HG03354 (cell line): Measurements from ENCODE around the gene CARS2.
A peak's percentile ranks its signal among the peaks of the same experiment; 100 is the strongest.

Source experiments
- ATAC-seq: cut with Tn5 transposase; IDR thresholded peaks from one replicate; pipeline ENCODE4 v1.9.1; 2021; ENCODE audit warnings: mild to moderate bottlenecking; ENCODE audit not compliant: unreplicated experiment, poor library complexity, severe bottlenecking

CARS2 gene

DNA sequence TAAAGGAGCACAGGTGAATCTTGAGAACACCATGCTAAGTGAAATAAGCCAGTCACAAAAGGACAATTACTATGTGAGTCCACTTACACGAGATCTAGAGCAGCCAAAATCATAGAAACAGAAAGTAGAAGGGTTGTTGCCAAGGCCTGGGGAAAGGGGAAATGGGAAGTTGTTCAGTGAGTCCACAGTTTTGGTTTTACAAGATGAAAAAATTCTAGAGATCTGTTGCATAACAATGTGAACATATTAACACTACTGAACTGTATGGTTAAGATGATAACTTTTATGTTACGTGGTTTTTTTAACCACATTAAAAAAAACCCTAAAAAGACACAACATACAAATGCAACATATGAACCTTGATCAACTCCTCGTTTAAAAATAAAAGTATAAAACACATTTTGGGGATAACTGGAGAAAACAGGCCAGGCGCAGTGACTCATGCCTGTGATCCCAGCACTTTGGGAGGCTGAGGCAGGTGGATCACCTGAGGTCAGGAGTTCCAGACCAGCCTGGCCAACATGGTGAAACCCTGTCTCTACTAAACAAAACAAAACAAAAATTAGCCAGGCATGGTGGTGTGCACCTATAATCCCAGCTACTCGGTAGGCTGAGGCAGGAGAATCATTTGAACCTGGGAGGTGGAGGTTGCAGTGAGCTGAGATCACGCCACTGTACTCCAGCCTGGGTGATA lies 47.6 kb downstream of the CARS2 start:
- ATAC-seq, result peak; percentile 87

DNA sequence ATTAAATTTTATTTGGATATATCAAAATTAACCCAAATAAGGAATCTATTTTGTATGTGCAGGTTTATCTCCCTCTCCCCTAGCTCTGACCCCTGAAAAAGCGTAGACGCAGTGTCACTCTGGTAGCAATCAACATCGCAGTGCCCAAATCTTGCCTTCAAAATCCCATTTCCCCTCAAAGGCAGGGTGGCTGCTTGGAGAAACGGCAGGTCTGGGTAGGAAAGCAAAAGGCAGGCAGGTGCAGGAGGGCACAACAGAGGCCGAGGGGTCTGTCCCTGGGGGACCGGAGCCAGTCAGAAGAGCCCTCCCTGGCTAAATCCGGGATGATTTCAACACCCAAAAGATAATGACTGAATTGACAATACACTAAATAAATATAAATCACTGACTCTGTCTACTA lies 48.7 kb downstream of the CARS2 start:
- no peak for ATAC-seq

DNA sequence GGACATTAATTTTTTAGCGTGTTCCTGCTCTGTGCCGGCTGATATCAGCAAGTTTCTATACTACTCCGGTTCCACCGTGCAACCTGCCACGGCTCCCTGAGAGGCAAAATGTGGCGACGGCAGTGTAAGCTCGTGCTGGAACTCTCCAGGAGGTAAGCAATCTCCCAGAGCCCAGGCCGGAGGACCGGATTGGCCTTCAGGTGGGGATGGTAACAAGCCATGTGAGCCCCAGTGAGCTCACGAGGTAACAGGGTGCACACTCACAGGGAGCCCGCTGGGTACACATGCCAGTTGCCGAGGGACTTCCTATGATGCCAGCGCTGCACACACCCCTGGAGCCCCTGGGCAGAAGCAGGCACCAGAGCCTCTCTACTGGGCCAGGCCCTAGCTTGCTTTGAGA lies 52.1 kb downstream of the CARS2 start:
- ATAC-seq, result no peak

DNA sequence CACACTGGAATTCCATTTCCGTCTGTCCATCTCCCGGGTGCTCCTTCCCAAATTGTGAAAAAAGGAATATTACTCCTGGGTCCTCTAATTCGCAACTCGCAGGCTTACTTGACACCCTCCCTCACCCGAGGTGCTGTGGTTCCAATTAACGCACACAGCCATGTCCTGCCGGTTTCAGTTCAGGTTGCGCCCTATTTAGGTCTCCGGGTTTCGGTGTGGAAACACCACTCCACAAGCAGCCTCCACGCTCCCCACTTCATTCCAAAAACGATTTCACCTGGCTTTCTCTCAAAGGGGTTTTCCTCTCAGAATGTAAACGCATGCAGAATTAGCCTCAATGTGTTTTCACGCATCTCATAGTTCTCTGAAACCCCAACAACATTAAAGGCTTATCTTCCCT lies 52.6 kb downstream of the CARS2 start:
- ATAC-seq, result no peak

DNA sequence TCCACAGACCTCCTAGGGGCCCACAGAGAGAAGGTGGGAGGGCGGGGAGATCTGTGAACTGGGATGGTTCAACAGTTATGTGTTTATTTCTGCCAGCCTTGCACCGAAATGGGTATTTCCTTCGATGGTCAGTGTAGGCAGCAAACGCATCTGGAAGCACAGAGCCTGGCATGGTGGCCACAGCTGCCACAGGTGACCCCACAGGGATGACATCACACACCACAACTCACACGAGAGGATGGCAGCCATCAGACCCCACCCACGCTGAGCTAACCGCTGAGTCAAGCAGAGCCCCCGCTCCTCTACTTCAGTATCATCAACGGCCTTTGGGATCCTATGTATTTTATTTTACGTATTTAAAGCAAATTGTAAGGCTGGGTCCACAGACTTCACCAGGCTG lies 53.2 kb downstream of the CARS2 start:
- no peak for ATAC-seq

DNA sequence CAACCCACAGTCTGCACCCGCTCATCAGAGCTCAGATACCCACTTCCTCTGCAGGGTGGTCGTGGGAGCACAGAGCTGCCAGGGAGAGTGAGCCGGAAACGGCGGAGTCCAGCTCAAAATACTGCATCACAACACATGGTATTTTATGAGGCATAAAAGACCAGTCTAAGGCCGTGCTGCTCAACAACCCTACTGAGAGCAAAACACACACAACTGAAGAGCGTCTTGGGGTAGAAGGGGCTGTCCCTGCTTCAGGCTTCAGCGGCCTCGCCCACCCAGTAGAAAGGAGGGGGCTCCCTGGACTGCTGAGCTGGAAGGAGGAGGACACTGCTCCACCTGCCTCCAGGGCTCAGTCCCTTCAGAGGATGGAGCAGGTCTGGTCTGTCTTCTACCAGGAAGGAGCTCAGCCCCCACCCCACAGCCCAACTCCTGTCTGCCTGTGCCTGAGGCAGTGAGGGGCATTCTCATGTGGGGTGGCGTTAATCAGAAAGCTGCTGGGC lies 53.6 kb downstream of the CARS2 start:
- no peak for ATAC-seq

DNA sequence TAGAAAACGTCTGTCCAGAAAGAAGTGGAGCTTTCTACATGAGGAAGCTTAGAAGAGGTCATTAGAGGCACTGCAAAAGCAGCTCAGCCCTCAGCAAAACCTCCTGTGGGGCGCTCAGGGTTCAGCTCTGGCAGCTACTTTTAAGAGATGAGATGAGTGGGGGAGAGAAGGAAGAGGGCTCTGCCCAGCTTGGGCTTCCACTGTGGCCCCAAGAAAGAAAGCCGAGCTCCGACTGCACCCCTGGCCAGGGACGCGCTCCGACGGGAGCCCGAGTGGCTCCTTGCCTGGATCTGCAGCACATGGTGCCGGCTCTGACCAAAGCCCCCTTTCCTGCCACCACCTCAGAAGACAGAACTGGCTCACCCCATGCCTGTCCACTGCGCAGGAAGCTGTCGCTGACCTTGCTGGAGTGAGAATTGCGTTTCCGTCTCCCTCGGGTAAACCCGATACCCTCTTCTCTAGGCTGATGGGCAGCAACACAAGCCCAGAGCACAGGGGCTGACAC lies 54.1 kb downstream of the CARS2 start:
- no peak for ATAC-seq

DNA sequence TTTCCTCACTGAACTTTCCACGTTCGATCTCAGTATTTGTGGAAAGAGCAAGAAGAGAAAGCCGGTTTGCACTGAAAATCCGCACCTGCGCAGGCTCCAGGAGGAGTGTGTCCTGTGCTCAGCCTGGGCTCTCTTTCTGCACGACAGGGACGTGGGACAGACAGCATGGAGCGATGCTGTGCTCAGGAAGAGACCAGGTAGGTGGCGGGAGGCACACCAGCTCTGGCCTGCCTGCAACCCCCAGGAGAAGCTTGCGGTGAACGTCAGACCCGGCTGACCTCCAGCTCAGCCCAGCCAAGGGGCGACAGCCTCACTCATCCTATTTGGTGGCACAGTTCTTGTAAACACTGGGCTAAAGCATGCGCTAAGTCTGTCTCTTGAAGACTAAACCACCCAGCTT lies 54.6 kb downstream of the CARS2 start:
- ATAC-seq, result no peak

DNA sequence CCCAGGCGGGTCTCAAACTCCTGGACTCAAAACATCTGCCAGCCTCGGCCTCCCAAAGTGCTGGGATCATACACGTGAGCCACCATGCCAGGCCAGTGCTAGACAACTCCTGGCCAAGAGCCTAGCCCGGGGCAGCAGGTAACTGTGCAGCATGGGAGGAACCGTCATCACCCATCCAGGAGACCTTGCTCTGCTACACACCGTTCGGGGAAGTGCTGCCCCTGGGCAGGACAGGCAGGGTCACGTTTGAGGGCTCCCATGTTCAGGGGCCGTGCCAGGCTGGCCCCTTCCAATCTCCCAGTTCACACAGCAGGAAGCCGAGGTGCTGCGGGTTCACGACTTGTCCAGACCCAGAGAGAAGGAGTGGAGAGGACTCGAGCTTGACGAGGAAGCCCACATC lies 55.5 kb downstream of the CARS2 start:
- no peak for ATAC-seq

DNA sequence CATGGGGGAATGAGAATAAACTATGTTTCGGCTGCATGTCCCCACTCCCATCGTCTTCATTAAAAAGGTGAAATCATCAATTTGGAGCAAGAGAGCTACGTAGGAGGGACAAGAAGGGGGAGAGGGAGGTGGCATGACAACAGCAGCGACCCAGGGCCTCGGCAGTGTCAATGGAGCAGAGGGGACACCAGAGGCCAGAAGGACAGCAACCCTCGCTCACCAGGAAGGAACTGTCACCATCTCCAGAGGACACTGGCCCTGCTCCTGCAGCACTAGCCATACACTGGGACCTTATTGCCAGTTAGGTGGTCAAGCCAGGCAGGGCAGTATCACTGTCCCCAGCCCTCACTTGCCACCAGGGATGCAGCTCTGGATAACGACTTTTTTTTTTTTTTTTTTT lies 56.4 kb downstream of the CARS2 start:
- ATAC-seq, result no peak

DNA sequence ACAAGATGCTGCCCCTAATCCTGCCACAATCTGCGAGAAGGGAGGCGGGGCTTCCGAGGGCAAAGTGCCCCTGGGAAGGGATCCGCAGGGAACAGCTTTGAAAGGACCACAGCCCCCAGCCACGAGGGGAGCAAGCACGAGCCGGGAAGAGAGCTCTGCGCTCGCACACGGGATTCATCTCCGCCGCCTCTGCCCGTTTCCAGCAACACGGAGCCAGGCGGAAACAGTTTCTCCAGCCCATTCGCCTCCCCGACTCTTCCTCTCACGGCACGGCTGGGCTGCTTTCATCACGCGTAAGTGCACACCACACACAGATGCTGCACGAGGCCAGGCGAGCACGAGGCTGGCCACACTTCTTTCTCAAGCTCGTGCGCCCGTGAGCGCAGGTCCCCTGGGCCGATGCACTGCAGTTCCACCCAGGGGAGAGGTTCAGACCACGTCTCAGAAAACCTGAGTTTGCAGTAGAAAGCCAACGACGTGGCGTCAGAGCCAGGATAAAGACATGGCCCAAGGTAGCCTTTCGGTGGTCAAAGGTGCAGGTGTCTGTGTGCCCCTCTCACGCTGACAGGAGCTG lies 57.0 kb downstream of the CARS2 start:
- no peak for ATAC-seq

DNA sequence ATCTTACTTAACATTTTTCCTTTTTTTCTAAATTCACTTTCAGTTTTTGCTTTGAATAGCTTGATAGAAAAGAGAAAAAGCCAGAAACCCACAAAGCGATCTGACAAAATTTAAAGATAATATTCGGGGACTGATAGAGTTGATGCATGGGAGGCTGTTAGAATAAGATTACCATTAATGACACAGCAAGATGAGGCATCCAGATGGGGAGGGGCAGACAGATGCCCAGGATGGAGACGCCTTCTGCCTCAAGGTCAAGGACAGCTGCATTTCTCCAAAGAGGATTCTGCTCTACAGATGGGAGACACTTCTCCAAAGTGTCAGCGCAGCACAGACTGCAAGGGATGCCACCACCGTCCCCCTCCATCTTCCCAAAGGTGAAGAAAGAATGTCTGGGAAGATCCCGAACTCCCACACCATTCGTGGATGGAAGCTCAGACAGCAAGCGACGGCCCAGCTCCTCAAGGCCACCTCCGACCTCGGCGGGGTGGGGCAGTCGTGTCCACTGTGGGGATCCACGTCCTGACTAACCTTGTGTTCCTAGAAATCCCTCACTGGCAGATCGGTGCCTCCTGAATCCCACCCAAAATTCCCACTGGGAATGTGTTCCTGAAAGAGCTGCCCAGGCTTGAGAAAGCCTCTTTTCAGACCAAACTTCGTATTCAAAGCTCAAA lies 57.6 kb downstream of the CARS2 start:
- no peak for ATAC-seq

DNA sequence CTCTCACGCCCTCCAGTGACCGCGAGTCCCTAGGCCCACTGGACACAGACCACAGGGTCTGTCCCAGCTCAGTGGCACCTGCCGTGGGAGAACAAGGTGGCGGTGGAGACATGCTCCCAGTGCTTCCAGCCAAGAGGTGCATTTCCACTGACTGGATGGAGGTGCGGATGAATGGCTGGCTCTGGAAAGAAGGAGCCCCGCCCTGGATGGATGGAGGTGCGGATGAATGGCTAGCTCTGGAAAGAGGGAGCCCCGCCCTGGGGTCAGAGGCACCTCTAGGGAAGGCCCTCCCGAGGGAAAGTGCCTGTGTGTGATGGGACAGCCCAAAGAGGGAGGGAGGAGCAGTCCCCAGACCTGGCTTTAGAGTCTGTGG lies 58.6 kb downstream of the CARS2 start:
- no peak for ATAC-seq

DNA sequence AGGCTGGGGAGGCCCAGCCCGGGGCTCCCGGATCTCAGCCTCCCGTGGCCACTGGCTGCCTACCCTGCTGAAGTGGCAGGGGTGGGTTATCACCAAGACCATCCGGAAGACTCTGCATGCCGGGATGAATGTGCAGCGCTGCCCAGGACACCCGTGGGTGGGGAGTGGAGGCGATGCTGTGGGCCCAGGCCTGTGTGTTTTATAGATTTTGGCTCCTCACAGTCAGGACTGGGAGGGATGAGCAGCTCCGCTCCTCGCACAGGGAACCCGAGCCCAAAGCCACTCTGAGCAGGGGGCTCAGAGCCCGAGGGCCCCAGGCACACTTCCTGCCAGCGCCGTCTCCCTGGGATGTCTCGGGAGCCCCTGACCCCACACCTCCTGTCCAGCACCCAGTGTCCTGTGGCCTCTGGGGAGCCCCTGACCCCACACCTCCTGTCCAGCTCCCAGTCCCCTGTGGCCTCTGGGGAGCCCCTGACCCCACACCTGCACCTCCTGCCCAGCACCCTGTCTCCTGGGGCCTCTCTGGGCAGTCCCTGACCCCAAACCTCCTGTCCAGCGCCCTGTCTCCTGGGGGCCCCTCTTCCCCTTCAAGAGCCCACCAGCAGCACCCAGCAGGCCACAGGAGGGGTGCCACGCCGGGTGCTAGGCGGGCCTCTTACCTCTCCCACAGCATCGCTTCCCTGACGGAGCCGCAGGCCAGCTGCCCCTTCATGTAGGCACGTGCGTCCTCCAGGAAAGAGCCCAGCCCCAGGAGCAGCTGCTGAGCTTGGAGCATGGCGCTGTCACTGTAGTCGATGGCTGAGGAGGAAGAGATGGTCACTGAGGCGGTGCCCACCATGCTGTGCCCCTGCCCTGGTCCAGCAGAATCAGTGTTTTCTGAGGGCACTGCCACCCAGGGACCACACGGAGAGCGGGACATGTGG lies 59.2 kb downstream of the CARS2 start:
- ATAC-seq, result no peak

DNA sequence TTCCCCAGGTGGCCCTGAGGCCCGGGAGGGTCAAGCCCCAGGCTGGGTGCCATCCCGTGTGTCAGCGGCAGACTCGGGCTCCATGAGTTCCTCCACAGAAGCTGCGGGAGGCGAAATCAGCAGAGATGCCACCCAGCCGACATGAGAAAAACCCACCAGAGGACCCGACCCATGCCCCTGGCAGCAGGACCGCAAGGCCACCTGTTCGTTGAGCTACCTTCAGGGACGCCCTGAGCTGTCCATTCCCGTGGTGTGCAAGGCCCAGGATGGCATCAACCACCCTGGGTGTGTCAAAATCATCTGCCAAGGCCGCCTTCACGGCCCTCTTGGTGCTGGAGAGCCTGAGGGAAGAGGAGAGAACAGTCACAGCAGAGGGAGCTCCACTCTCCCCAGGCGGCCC lies 60.2 kb downstream of the CARS2 start:
- ATAC-seq, result no peak

DNA sequence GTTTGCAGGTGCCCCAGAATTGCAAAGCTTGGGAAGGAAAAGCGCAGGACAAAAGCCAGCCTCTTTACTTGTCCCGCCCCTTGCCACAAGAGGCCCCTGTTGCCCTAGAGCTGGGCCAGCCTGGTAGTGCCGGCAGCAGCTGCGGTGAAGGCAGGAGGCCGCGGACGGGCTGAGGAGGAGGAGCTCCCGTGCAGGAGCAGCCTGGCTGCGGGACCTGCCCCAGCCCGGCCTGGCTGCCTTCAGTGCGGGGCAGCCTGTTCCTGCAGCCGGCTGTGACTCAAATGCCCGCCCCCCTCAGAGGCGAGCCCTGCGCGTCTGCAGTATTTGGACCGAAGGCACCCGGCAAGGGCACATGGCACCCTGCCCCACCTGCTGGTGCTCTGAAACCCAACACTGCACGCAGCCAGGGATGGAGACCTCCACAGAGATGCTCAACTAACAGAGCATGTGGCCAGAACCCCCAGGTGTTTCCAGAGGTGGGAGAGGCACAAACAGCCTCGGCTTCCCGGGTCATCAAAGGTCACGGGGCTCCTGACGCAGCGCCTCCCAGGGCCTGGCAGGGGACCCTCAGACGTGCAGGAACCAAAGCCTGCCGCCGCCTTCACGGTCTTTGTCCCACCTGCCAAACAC lies 60.9 kb downstream of the CARS2 start:
- ATAC-seq, result peak; percentile 79

DNA sequence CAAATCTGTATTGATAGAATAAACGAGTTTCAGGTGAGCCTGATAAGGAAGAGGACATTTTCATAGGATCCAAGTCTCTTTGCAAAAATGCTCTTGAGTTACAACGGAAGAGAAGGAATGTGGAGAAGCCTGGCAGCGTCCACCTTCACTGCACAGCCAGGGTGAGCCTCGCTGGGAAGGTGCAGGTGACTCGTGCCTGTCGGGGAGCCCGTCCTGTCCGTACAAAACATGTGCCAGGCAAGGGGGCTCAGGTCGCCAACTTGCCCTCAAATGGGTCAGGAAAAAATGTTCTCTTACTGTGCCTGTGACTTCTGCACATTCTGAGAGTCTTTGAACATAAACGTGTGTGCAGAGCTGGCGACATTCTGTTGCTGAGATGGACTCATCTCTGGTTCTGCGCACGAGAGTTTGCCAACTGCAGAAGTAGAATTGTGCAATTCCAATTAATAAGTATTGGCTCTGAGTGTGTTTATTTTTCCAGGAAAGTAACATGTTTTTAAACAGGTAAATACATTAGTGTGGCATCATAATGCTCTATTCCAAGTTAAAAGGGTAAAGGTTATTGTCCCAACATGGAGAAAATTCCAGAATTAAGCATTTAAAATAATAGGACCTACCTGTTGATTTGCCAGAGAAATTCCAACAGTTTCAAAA lies 62.0 kb downstream of the CARS2 start:
- ATAC-seq, result no peak

DNA sequence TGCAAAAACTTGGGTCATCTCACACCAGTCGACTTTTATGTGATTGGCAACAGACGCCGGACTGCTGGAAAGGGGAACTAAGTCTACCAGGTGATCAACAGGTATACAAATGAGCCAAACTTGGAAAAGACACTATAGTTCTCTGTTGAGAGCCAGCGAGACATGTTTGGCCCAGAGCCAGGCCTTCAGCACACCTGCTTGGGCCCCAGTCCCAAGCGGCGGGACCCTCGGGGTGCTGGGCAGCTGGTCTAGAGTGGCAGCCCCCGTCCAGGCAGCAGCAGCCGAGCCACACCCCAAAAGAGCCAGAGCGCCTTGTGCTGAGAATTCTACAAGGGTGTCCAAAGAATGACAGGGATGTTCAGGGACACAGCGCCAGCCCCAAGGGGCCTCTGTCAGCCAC lies 62.6 kb downstream of the CARS2 start:
- ATAC-seq, result no peak

DNA sequence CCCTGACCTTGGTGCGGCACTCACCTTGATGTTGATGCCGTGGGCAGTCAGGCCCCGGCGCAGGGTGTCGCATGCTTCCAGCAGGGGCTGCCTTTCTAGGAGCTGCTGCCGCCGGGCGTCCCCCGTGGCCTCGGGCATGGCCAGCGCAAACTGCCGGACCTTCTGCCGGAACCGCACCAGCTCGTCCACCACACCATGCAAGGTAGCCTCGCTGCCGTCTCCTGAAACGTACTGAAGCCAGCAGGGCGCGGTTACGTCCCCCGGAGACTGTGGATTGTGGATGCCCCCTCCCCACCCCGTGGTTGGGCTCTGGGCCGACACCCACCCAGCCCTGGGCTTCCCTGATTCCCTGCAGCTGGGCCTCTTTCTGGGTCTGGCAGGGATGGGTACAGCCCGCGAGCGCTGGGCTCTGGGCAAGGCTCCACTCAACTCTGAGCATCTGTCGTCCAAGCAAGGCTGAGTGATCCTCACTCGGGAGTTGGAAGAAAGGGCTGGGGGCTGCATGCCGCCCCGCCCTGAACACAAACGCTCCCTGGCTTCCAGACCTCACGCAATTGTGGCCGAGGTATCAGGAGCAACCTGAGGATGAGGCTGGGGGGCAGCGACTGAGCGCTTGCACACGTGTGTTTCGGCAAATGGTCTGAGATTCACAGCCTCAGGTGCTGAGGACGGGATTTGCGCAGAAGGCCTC lies 63.5 kb downstream of the CARS2 start:
- no peak for ATAC-seq
